Measurements from ENCODE around the gene IQCH.
"Not testable (repeated sequence)": the region's sequence is repeated elsewhere in the genome, so short reads cannot be mapped to it uniquely, and the experiment has no call there.

The IQCH gene

DNA sequence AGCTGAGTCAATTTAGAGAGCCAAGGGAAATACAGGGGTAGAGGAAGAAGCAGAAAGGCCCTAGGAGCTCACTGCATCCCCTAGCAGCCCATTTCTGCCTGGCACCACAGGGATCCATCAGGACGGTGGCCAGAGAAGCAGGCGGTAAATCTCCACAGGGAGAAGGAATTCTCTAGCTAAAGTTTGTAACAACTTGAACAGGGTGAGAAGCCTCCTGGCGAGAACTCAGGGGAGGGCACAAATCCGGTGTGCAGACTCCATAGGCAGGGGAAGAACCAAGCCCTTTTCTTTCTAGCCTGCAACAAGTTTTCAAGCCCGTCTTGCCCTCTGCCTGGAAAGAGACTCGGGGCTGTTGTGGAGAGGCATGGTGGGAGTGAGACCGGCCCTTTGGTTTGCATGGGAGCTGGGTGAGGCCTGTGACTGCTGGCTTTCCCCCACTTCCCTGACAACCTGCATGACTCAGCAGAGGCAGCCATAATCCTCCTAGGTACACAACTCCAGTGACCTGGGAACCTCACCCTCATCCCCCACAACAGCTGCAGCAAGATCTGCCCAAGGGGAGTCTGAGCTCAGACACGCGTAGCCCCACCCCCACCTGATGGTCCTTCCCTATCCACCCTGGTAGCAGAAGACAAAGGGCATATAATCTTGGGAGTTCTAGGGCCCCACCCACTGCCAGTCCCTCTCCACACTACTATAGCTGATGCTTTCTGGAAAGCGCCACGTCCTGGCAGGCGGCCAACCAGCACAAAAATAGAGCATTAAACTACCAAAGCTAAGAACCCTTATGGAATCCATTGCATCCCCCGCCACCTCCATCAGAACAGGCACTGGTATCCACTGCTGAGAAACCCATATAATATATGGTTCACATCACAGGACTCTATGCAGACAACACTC, 182.0 kb downstream of the IQCH start:
- DNase-seq (ENCODE audit: low spot score), result not testable (repeated sequence)

DNA sequence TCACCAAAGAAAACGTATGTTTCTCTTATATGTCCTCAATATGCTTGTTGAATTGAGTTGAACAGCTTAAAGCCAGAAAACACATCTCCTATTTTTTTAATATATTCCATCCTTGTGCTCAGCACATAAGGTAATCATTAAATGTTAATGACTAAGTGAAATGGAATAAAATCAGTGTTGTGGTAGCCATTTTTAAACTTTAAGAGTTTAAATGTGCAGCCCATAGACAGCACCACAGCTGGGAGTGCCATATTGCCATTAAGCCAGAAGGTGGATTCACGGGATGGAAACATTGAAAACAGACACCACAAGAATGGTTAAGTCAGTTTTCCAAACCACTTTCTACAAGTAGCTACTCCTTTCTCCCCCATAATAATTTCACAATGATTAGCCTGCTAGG, 189.5 kb downstream of the IQCH start:
- no peak for DNase-seq (ENCODE audit: low spot score)

DNA sequence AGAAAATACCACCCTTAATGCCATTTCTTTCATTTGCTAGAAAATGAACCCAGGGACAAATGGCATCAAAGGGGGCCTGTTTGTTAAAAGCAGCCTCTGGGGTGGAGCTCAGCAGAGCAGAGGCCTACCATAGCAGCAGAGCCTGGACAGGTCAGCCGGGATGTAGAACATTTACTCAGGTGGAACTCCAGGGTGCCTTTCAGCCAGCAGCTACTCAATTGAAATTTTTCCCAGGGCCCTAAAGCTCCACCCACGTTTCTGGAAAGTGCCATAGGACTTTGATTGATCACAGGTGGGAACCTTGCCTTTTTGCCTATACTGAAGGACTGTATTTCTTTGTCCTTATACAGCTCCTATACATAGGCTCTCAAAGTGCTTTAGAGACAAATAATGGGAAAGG, 191.9 kb downstream of the IQCH start:
- no peak for DNase-seq (ENCODE audit: low spot score)

DNA sequence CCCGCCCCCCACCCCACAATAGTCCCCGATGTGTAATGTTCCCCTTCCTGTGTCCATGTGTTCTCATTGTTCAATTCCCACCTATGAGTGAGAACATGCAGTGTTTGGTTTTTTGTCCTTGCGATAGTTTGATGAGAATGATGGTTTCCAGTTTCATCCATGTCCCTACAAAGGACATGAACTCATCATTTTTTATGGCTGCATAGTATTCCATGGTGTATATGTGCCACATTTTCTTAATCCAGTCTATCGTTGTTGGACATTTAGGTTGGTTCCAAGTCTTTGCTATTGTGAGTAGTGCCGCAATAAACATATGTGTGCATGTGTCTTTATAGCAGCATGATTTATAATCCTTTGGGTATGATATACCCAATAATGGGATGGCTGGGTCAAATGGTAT, 193.8 kb downstream of the IQCH start:
- not testable (repeated sequence) for DNase-seq (ENCODE audit: low spot score)

DNA sequence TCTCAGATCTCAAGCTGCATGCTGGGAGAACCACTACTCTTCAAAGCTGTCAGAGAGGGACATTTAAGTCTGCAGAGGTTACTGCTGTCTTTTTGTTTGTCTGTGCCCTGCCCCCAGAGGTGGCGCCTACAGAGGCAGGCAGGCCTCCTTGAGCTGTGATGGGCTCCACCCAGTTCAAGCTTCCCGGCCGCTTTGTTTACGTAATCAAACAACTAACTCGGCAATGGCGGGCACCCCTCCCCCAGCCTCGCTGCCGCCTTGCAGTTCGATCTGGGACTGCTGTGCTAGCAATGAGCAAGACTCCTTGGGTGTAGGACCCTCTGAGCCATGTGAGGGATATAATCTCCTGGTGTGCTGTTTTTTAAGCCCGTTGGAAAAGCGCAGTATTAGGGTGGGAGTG, 199.1 kb downstream of the IQCH start:
- not testable (repeated sequence) for DNase-seq (ENCODE audit: low spot score)

DNA sequence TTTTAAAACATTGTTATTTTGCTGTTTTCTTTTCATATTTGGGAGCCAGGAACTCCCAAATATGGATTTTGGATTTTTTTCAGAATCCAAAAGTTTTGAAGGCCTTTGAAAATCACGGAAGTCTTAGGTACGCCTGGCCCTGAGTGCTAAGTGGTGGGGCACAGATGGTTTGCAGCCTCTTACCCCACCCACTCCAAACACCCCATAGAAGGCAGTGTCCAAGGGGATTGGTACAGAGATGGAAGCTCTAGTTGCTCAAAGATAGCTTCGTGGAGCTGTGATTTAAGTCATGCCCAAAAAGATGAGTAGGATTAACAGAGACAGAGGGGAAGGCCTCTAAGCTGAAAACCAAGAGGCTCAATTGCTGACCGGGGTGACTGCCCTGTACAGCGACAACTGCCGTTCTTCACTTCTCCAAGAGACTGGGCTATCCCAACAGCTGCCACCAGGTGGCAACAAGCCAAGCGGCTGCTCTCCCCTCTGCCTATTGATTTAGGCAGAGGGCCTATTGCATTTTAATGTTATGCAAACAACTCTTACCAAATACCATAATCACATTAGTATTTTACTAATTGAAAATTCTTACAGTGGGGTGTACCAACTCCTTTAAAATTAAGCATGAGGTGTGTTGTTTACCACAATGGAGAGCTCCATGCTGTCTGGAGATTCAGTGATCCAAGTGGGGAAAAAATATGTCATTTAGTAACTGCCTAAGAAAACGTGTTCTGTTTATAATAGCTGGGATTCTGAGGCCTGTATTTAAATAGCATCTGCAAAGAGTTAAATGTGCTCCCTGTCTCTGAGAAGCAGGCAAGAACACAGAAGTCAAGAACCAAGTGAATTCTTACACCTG, 202.3 kb downstream of the IQCH start:
- peak; percentile 80 for DNase-seq (ENCODE audit: low spot score)

DNA sequence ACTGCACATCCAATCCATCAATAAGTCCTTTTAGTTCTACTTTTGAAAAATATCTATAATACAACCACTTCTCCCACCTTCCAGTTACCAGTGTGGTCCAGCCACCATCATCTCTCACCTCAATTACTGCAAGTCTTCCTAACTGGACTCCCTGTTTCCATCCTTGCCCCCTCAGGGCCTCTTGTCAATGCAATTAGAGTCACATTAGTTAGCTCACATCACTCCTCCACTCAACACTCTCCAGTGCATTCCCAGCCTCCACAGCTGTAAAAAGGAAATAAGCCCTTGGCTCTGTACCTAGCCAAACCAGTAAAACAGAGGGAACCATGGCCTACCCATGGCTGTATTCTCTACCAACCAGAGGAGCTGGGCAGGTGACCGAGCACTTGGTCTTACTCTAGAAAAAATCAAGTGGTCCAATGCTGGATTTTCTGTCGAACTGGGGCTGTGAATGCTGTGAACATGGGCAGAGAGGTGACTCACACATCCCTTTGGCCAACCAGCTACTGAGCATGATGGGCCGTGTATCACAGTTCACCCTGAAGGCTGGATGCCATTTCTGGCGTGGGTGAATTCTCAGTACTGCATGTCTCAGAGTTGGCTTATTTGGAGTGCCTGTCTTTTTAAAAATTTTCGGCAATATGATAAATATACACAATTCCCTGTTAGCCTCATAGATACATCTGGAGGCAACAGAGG, 203.9 kb downstream of the IQCH start:
- DNase-seq (ENCODE audit: low spot score), result no peak

DNA sequence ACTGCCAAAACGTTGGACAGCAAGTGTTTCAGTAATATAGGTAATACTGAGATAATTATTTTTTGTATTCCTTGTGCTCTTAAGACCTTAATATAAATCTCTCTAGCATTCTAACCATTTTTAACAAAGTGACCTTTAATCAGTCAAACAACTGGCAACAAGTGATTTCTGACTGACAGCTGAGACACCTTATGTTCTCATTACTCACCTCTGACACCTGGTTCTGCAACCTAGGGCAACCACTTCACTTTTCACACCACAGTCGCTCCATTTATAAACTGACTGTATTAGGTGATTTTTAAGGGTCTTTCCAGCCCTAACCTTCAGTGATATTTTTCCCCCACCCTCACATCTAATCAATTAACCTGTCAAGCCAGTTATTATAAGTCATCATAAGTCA, 205.9 kb downstream of the IQCH start:
- DNase-seq (ENCODE audit: low spot score), result no peak

DNA sequence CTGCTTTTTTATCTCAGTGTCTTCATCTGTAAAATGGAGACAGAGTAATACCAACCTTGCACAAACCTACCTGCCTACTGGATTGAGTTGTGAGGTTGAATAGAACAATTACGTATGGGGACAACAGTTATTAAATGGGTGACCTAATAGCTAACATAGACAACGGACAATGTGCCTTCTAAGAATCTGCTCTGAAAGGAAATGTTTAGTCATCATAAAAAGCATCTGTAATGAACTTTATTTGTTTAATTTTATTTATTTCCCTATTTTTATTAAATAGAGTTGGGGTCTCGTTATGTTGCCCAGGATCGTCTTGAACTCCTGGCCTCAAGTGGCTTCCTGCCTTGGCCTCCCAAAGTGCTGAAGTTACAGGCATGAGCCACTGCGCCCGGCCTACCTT, 207.1 kb downstream of the IQCH start:
- DNase-seq (ENCODE audit: low spot score), result no peak

DNA sequence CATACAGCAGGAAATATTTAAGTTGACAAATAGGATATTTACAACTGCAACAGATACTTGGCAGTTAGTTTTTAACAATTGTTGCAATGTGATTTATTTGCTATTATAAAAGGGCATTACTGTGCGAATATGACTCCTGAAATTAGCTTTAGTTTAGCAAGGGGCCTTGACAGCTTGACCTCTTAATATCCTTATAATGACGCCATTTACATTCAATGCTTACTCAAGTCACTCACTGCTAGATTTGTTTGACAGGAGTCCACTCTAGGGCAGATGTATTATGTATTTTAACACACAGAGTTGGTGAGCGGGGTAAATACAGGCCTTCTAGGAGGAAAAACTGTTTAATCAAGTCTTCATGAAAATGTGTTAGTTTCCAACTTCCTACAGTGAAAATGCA, 208.3 kb downstream of the IQCH start:
- no peak for DNase-seq (ENCODE audit: low spot score)

DNA sequence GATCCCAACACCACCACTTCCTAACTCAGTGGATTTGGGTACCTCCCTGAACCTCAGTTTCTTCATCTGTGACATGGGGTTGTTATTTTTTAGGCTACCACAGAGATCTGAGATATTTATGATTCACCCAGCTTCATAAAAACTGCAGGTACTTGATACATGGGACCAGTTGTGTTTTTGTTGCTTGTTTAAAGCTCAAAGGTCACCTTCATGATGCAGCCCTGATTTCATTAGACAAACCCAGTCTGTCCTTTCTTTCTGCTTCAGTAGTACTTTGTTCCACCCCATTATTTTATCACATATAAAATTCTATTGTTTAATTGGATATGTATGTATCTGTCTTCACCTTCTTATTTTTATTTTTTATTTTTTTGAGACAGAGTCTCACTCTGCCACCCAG, 208.9 kb downstream of the IQCH start:
- DNase-seq (ENCODE audit: low spot score), result no peak

DNA sequence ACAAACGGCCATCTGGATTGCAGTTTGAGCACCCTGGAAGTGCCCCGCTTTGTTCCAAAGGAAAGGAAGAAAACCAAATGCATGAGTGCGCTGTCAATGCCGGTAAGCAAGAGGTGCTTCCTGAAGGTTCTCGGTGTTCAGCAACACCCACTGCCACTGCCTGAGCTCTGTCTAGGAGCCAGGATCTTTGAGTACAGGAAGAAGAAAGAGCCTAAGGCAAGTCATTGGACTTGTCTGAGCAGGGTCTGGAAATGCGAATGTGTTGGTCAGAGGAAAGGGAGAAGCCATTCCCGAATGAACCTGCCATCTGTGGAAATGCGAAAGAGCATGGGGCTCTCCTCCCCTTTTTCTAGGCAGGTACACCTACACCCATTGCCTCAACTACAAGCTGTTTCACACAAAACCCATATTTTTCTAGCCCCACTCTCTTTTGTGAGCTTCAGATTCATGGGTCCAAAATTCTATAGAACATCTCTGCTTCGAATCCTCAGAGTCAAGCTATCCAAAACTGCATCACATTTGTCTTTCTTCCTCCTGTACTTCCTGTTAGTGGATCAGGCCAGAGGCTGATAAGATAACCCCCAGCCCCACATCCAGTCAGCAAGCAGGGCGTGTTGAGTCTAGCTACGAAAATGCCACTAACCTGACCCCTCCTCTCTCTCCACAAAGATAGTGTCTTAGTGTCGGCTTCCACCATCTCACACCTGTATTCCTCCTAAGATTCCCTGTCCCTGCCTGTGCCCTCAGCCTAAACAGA, 210.8 kb downstream of the IQCH start:
- DNase-seq (ENCODE audit: low spot score), result no peak

DNA sequence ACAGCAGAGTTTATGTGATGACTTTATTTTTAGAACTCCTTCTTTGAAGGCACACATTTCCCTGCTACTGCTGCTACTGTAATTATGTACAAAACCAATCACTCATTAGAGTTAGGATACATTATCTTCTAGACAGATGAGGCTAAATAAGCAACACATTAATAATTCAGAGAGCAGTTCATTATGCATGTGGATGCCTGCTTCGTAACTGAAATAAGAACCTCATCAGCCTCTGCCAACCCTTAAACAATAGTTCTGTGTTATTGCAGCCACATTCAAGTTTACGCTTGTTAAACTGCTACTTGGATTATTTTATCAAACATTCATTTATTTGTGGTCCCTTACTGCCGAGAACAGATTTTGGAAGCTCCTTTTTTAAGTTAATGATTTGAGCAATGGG, 213.8 kb downstream of the IQCH start:
- no peak for DNase-seq (ENCODE audit: low spot score)

DNA sequence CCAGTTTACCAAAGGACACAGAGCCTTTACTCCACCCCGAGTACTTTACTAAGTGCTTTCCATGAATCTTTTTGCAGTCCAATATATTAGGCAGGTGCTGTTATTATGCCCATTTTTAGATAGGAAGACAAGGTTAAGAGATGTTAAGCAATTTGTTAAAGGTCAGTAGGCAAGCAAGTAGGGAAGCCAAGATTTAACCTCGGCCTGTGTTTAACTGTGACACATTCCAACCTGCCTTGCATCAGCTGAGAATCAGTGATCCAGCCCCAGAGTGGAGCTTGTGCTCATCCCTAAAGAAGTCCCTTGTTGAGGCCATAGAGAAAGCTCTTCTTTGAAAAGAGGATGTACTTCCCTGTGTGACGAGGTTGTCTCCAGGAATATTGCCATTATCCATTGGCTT, 215.1 kb downstream of the IQCH start:
- DNase-seq (ENCODE audit: low spot score), result no peak

DNA sequence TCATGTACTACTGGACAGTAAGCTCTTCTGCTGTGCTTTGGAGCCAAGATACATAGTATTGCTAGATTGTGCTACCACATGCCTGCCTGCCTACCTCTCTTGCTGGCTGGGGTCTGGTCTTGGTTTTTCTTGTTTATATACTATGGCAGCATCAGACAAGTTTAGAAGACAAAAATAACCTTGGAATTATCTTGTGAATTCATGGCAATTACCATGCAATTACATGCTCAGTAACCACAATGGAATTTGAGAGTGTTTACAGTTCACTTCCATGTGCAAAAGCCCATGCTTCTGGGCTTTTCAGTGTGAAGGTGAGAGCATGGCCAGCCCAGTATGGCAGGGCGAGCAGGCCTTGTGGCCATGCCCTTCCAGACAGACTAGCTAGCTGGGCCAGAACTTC, 218.4 kb downstream of the IQCH start:
- no peak for DNase-seq (ENCODE audit: low spot score)

DNA sequence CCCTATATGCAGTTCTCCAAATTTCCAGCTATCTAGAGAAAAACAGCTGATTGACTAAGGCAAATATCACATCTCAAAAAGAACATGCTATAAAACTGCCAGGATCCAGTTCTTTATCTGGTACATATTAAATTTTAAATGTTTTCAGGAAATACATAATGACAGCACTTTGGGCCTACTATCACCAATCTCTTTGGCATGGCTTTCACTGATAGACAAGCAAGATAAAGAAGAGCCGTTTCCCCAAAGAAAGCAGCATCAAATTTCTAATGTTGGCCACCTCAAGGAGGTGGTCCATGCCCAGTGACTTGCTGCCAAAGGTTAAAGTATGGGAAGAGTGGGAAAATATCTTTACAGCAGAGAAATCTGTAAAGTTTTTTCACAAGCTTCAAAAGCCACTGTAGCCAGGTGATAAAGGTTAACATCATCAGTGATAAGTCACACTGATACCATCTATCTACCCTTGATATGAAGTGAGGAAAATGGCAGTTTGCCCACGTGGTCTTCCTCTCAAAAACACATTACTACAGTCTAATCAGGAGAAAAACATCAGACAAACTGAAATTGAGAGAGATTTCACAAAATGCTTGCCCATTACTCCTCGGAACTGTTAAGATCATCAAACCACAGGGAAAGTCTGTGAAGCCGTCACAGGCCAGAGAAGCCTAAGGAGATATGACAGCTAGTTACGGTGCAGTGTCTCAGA, 220.0 kb downstream of the IQCH start:
- no peak for DNase-seq (ENCODE audit: low spot score)

DNA sequence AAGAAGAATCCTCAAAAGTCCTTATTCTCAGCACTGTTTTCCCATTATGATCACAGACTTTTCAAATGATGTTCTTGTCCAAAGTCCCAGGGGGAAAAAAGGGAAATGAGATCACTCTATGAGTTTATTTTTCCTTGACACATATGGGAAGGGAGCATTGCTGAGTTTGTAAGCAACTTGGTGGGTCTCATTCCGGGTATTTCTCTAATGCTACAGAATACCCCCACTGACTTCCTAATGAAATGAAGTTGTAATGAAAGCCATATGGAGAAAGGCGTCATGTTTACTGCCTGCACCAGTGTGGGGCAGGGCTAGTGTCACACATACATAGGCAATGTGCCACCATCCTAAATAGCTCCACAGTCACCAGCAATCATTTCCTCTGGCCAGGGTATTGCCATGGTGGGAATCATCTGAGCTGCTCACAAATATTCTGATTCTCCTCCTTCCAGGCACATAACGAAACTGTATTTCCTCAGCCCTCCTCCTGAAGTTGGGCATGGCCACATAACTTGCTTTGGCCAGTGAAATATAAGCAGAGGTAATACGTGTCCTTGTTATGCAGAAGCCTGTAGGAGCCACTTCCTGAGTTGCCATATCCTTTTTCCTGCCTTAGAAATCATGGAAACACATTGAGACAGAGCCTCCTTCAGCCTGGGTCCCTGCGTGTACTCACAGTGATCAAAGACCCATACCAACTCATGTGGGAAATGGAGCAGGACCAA, 225.4 kb downstream of the IQCH start:
- no peak for DNase-seq (ENCODE audit: low spot score)

DNA sequence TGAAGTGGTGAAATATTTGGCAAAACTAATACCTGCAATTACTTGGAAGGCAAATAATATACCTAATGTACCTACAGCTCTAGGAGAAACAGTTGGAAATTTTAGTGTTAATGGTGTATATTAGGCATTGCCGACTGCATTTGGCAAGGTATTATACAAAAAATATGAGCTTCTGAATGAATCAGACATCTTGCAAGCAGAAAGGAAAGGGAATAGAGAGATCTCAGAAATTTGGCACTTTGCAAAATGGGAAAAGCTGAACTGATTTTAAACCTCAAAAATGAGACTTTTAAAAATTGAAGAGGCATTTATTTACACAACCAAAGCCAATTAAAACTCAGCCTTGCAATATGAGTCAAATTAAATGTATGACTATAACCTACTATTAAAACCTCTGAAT, 226.2 kb downstream of the IQCH start:
- DNase-seq (ENCODE audit: low spot score), result no peak

DNA sequence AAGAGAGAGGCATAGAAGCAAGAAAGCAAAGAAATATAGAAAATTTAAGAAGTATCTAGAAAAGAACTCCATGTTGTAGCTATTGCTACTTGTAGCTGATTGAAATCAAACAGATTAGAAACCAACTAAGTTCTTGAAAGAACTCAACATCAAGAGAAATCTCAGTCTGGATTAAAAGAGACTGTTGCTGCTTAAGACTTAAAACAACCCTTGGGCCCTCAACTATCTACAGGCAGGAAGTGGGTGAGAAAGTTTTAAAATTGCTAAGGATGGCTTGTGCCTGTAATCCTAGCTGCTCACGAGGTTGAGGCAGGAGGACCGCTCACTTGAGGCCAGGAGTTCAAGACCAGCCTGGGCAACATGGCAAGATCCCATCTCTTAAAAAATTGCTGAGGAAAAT, 227.1 kb downstream of the IQCH start:
- no peak for DNase-seq (ENCODE audit: low spot score)

DNA sequence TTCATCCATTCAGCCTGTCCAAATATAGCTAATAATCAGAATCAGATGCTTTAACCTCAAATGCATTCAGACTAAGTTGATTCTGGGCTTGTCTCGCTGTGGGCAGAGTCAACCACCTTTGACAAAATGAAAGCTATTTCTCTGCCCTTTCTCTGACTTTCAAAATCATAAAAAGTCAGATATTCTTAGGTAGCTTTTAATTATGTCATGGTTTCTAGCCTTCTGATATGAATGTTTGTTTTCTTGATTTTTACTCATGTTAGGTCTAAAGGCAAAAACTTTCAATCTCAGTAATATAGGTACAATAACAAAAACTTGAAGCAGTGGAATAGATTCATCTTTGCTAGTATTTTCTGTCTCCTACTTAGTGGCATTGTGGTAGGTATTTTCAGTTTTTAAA, 241.0 kb downstream of the IQCH start:
- no peak for DNase-seq (ENCODE audit: low spot score)

Measured in HuH-7.5 (cell line).